Thyroid gland (tissue), 4 donors: Measurements from ENCODE around the gene RAB9B.

Experiments
- POLR2A ChIP-seq, 2 donors: fragments of 450-650 bp; IDR thresholded peaks; one replicate each; pipeline ENCODE4 v1.6.1; 2017; ENCODE audit warnings: antibody characterized with exemption in 2 of 2, mild to moderate bottlenecking in 2 of 2, moderate library complexity in 1 of 2
- TF ChIP-seq, protein P1 (sequence below), 6 experiments: fragments of 200-600 bp in 3 of 6; fragments of 450-650 bp in 3 of 6; sonication (generic) in 3 of 6; IDR thresholded peaks; one replicate each; pipeline ENCODE4 v1.5.1; 2016 to 2019; ENCODE audit warnings: antibody characterized with exemption in 6 of 6, mild to moderate bottlenecking in 2 of 6, inconsistent platforms in 1 of 6, moderate library complexity in 1 of 6

DNA sequence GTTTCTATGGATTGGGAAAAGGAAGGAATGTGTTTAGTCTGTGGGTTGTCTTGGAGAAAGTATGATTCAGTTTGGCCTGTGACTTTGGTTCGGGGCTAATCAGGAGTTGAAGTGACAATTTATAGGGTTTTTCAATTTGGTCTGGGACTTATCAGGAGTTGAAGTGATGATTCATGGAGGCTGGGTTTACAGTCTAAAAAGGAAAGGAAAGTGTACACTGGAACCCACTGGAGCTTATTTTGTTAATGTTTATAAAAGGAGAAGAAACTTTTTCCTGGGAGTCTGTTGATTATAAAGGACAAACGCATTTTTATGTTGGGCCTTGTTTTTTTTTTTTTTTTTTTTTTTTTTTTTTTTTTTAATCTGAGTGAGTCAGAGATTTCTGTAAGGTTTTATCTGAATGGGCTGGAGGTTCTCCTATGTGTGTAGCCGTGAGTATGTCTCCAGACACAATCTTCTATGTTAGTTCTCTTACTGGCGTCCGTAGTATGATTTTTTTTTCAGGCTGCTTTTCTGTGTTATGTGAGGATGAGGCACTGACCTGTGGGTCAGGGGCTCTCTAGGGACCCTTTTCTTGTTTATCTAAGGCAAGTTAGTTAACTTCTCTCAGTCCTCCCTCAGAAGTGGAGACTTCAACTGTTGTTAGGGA, 33.0 kb upstream of the RAB9B start:
- no peak for TF ChIP-seq POLR2A (IDR thresholded peaks at IDR 0.05)
- TF ChIP-seq, protein P1, sequence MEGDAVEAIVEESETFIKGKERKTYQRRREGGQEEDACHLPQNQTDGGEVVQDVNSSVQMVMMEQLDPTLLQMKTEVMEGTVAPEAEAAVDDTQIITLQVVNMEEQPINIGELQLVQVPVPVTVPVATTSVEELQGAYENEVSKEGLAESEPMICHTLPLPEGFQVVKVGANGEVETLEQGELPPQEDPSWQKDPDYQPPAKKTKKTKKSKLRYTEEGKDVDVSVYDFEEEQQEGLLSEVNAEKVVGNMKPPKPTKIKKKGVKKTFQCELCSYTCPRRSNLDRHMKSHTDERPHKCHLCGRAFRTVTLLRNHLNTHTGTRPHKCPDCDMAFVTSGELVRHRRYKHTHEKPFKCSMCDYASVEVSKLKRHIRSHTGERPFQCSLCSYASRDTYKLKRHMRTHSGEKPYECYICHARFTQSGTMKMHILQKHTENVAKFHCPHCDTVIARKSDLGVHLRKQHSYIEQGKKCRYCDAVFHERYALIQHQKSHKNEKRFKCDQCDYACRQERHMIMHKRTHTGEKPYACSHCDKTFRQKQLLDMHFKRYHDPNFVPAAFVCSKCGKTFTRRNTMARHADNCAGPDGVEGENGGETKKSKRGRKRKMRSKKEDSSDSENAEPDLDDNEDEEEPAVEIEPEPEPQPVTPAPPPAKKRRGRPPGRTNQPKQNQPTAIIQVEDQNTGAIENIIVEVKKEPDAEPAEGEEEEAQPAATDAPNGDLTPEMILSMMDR (IDR thresholded peaks at IDR 0.05): no peak
